PC-9 (cell line): ENCODE measurements around the gene LAPTM5.

ENCODE experiments used
- EZH2 ChIP-seq: fragments of 200-600 bp; sonication (generic); IDR thresholded peaks from 2 replicates; pipeline ENCODE4 v1.8.0; 2017; ENCODE audit warnings: antibody characterized with exemption, low read depth
- TF ChIP-seq, protein P1 (sequence below): fragments of 200-600 bp; sonication (generic); conservative IDR thresholded peaks from 2 replicates; pipeline ENCODE4 v1.6.1; 2017; ENCODE audit warnings: mixed run types, antibody characterized with exemption, mild to moderate bottlenecking, moderate library complexity

DNA sequence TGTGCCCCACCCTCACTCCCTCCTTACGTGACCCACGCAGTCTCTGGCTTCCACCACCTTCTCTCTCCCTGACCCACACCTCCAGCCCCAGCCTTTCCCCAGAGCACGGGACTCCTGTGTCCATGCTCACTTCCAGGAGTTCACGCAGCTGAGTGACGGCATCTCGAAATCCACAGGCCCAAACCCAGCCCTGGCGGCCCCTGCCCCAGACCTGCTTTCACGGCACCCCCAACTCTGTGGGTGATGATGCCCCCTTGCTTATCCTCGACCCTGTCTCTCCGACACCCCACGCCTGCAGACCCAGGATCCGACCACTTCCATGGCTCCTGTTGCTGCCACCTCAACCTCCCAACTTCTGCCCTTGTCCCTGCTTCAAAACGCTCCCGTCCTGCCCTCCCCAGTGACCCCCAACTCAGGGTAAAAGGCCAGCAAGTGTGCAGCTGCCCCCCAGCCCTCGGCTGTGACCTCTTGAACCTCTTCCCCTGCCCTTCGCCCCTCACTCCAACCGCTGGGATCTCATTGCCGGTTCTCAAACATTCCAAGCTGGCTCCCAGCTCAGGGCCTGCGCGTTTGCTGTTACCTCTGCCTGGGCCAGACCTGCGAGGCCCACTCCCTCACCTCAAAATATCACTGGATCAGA lies 30.4 kb upstream of the LAPTM5 start:
- TF ChIP-seq, protein P1, sequence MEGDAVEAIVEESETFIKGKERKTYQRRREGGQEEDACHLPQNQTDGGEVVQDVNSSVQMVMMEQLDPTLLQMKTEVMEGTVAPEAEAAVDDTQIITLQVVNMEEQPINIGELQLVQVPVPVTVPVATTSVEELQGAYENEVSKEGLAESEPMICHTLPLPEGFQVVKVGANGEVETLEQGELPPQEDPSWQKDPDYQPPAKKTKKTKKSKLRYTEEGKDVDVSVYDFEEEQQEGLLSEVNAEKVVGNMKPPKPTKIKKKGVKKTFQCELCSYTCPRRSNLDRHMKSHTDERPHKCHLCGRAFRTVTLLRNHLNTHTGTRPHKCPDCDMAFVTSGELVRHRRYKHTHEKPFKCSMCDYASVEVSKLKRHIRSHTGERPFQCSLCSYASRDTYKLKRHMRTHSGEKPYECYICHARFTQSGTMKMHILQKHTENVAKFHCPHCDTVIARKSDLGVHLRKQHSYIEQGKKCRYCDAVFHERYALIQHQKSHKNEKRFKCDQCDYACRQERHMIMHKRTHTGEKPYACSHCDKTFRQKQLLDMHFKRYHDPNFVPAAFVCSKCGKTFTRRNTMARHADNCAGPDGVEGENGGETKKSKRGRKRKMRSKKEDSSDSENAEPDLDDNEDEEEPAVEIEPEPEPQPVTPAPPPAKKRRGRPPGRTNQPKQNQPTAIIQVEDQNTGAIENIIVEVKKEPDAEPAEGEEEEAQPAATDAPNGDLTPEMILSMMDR: no peak
- no peak for TF ChIP-seq EZH2
